NCI-H2227 treated with DMSO at 0.1 percent for 48 hours (cell line): ENCODE measurements around the gene FARP1.

Experiments
- DNase-seq: peaks from one replicate; lab custom pipeline; 2025; lab: John Stamatoyannopoulos, UW

The FARP1 gene

DNA sequence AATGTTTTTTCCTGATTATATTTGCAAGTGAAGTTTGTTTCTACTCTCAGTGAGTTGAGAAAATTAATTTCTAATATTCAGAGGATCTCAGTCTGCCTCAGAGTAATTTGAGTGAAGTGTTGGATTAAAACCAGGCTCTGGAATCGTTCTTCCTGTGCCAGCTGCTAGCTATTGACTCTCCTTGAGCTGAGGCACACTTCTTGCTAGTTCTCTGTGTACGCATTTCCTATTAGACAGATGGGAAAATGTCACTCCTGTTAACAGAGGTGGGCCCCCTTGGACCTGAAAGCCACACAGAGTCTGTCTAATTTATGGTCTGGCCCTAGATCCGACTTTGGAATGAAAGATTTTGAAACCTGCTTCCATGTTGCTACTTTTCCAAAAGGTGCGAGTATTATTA lies 141.8 kb downstream of the FARP1 start:
- no peak for DNase-seq

DNA sequence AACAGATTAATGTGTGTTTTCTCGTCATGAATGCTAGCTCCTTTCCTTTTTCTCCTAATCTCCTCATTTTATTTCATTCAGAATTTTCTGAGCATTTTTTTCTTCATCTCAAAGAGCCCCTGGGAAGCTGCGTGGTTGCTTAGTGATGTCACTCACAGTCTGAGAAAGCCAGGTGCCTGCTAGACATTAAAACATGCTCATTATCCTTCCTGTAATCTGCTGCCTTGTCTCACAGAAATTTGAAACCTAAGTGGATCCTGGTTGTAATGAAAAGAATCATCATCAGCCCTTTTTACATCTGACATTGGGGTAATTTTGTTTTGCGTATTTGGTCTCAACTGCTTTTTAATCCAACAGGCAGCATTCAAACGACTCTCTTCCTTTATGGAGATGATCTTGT lies 142.4 kb downstream of the FARP1 start:
- DNase-seq: no peak

DNA sequence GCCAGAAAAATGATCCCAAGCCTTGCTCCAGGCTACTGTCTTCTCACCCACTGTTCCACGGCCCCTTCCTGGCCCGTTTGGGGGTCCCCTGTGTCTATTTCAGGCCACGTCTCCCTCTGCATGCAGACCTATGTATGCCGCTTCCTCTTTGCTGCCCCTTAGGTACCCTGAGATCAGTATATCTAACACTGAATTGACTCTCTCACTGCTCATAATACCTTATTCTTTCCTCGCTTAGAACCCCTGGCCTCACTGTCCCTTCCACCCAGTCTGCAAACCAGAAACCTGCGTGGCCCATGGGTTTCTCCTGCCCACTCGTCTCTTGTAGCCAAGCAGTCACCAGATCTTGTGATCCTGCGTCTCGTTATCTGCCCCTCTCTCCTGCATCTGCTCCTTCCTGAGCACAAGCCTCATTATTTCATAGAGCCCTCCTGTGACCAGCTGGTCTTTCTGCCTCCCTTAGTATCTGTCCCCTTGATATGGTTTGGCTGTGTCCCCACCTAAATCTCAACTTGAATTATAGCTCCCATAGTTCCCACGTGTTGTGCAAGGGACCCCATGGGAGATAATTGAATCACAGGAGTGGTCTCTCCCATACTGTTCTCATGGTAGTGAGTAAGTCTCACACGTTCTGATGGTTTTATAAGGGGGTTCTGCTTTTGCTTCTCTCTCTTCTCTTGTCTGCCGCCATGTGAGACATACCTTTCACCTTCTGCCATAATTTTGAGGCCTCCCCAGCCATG lies 143.1 kb downstream of the FARP1 start:
- DNase-seq: no peak

DNA sequence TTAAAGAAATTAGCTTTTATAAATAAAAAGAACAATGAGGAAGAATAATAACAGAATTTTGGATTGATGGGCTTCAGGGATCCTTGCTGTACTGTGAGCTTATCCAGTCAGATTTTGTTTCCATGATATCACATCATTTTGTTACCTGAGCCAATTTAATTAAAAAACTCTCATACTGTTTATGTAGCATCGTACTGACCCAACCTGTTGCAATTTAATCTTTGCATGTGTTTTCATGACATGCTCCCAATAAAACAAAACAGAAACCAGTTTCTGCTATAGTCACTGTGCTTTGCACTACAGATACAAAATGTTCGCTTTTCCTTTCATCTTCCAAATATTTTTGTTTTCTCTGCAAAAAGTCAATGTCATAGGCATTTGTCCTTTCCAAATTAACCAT lies 143.9 kb downstream of the FARP1 start:
- DNase-seq: no peak

DNA sequence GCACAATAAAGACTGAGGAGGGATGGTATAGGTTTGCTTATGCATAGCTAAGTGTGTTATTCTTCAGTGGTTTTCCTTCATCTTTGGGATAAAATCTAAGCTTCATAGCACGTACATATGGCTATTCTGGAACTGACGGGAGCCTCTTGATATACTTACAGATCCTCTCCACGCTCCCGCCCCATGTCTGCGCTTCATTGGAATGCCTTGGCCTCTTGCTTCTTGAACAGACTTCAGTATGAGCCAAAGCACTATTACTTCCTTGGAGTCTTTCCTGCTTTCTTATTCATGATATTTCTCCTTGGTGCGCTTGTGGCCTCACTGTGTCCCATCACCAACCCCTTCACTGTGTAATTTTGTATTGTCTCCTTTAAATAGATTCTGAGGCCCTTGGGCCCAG lies 145.3 kb downstream of the FARP1 start:
- DNase-seq: no peak

DNA sequence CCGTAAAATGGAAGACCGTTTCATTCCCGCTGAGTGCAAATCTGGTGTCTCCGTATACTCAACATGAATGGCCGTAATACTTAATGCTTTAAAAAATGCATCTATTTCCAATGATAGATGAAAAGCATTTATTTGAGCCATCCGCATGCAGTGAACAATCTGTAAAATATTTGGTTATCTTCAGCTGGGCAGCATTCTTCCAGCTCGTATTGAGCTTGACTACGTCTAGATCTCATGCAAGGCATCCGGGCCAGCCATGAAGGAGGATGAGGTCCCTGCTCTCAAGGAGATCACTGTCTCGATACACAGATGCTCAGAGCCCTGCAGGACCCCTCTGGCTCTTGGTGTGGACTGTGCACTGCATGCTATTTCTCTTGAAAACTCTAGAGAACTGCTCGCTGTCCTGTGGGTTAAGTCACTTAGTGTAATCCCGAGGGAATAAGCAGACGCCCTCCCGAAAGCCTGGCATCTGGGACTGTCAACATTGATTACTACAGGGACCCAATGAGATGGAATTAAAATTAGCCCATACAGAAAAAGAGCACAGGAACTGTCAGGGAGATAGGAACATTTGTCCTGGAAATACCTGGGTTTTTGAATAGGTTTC lies 146.5 kb downstream of the FARP1 start:
- DNase-seq: no peak

DNA sequence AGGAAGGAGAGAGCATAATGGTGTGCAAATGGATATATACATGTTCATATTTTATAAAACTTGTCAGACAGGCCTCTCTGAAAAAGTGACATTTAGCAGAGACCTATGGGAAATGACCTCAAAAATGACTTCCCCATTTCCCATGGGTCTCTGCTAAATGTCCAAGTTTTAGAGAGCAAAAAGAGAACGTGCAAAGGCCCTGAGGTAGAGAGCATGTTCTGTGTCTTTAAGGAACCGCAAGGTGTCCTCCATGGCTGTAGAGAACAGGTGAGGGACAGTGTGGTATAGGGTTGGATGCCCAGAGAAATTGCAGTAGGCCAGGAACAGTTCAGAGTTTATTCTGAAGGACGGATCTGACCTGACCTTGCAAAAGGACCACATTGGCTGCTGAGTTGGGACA lies 147.4 kb downstream of the FARP1 start:
- no peak for DNase-seq

DNA sequence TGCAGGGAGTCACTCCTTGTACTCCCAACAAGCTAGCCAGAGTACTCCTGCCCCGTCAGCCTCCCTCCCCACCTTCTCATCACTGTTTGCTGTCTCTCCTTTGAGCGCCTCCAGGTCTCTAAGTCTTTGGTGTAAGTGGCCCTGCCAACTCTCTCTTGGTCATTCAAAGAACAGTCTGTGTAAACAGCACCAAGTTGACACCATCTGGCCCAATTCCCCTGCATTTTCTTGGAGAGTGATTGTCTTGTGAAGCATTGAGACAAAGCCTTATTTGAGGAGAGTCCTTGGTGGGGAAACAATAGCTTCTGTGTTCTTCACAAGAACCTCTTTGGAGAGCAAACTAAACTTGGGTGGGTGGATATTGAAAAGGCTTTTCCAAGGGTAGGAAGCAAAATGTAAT lies 148.8 kb downstream of the FARP1 start:
- DNase-seq: no peak

DNA sequence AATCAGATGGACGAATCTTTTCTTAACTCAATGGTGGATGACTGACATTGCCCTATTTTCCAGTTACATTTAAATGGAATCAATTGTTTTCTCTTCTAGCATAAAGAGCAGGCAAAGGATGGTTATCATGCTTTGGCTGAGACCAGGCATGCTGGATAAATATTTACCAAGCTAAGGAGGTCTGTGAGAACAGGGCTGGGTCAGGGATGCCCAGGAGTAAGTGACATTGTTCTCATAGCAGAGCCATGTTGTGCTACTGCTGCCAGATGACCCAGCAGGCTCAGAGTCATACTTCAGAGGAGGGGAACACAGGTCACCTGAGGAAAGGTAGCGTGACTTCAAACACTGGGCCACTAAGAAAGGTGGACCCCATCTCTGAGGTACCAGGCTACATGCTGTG lies 150.2 kb downstream of the FARP1 start:
- no peak for DNase-seq

DNA sequence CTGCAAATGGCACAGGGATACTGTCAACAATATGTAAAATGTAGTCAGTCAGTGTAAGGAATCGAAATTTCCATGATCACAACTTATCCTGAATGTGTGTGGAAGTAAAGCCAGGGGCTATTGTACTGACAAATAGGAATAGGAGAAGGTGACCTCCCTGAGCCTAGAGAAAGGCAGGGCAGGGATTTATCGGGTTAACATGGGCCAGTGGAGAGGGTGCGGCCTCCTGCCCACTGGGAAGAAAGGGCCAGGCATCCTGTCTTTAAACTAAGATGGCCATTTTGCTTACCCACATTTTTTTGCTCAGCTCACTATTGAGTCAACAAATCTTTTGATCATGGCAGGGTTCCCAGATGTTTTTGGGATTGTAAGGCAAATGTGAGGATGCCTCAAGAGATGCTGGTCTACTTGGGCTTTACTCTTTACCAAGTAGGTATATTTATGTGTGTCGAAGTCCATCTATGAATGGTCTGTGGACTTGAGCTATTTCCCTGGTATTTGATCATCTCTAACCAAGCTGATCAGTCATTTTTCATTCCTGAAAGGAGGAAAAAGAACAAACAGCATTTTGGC lies 150.8 kb downstream of the FARP1 start:
- no peak for DNase-seq

DNA sequence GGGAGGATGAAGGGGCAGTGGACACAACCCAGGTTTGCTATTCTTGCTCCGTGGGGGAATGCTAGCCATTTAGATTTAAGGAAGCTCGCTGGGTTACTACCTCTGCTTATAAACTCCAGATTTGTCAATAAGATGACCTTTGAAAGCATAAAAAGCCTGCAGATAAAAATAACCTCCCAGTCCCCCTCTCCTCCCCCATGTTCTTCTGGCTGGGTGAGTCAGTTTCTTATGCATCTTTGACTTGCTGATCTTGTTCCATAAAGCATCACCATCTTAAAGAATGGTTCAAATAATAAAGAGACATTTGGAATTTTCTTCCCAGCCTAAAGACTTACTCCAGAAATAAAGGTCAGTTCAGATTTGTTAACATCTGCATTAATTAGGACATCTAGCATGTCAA lies 152.5 kb downstream of the FARP1 start:
- no peak for DNase-seq

DNA sequence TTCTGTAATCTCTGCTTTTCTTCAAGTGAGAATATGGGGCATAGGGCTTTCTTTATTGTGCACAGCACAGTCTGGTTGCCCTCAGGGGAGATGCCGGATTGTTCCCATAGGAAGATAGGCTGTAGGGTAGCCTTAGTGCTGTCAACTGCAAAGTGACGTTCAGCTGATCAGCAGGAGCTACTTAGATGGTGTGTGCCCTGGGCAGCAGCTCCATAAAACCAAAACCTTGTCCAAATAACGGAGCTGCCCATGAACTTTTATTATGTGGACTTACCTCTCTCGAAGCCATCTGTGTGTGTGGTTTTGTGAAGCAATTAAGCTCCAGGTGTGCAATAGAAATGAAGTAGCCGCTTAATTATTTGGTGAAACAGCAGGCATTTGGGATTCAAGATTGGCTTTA lies 154.2 kb downstream of the FARP1 start:
- no peak for DNase-seq

DNA sequence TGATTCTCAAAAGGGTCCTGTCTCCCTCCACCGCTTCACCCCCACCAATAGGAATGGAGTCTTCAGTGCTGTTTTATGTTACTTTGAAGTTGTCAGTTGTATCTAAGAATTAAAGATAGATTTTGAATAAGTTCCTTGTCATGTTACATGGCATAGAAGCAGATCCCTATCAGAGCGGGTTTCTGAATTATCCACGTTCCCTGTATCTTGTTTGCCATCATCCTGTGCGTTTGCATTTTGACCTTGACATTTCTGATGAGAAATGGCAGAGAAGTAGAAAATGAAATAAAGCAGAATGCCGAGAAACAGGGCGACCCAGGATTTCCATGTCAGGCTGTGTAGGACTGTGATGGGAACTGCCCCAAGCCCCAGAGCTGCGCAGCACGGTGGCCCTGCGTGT lies 154.9 kb downstream of the FARP1 start:
- no peak for DNase-seq

DNA sequence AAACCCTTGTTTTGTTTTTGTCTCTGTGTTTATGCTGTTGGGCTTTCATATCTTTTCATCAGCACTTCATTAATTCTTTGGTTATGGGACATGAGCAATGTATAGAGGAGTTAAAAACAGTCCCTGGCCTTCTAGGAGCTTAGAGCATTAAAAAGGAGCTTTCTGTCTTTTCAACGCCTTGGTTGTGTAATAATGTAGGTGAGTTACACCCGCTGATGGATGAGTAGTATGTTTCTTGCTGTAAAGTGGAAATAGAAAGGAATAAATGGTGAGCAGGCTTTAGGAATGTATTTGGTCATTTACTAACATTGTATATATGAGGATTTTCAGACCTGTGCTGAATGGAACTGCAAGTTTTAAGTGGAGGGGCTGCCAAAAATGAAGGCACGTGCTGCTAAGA lies 155.7 kb downstream of the FARP1 start:
- no peak for DNase-seq

DNA sequence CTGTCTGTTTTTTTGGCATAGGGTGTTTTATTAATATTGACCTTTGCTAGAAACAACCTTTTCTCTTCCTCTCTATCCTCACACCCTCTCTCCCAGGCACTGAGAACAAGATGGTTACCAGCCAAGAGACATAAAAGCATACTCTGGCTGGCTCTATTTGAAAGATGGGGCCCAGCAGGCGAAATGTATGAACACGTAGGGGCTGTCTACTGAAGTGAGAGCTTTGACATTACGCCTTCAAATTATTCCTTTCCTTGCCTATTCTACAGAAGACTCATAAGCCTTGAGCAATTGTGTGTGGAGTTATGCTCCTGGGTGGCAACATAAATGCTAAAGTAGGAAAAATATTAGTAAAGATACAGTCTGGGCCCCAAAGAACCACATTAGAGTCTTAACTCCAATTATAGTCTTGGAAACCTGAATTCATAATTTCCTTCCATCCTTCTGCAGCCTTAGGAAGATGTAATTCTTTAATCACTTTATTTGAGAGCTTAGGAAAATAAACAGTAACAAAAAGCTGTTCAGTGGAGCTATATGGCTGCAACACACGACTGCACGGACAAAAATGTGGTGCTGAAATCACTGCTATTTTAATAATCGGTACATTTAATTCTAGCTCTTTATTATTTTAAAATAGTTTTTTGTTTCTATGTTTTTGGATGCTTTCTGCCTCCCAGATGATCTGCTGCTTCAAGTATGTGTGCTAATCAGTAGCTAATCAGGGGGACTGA lies 156.5 kb downstream of the FARP1 start:
- DNase-seq: no peak

DNA sequence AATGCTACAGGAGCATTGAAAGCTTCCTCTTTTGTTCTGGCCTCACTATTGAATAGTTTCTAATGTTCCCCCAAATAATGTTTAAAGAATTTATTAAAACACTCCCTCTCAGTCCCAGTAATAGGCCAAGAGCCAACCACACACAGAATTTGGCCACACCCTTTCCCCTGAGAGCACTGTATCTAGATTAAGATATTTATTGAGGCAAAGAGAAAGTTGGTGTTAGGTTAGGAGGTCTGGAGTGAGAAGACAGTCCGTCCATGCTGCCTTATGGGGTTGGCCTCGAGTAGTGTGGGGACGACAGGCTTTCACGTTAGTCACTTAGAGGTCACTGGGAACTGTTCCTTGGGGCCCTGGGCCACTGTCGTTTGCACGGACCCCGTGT lies 157.1 kb downstream of the FARP1 start:
- DNase-seq: no peak

DNA sequence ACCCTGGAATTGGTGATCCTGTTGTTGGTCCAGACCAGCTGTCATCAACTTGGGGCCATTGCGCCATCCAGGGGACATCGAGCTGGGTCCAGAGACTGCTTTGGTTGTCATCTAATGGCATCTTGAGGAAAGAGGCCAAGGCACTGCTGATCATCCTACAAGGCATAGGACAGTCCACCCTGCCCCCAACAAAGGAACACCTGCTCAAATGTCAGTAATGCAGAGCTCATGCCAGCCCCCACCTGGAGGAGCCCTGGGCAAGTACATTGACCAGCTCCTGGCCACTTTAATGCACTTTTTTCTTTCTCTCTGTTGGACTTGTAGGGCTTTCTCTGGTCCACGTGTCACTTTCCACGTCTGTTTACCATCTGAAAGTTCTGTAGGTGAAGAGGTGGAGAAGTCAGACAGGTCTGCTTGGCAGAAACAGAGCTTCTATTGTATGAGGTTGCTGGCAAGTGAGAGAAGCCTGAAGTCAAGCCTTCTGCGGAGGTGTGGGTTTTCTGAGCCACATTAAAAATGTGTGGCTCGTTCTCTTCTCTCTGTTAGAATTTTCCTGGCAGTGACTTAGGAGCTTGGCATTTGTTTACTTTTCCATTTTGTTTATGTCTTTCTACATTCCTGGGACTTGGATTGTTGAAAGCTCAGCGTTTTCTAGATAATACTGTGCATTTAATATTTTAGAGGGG lies 158.2 kb downstream of the FARP1 start:
- DNase-seq: no peak

DNA sequence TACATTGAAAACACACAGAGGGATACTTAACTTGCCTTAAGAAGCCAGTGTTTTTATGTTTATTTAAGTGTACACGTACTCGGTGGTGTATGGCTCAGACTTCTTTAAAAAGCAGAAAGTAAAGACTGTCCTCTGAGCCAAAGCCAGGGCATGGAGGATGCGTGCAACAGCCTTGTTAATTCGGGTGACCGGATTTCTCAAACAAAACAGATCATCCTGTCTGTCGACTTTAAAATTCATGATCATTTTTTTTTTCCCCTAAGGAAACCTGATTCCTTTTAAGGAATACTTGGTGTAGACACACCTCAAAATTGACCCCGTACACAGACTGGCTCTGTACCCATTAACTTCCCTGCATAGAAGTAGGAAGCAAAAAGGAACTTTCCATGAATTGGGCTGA lies 158.8 kb downstream of the FARP1 start:
- no peak for DNase-seq

DNA sequence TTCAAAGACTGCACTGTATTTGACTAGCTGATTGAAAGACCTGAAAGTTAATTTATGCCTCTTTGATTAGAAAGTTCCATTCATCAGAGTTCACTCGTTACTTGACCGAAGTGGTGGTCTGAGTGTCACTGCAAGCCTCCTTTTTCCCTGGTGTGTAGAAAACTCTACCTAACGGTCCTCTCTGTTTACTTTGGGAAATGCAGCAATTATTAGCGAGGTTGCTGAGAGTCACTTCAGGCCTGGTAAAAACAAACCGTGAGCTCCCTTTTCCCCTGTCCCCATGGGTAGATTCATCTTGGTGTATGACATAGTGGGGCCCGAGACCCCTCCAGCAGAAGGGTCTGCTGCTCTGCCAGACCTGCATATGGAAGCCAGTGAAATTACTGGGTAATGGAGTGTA lies 161.0 kb downstream of the FARP1 start:
- no peak for DNase-seq

DNA sequence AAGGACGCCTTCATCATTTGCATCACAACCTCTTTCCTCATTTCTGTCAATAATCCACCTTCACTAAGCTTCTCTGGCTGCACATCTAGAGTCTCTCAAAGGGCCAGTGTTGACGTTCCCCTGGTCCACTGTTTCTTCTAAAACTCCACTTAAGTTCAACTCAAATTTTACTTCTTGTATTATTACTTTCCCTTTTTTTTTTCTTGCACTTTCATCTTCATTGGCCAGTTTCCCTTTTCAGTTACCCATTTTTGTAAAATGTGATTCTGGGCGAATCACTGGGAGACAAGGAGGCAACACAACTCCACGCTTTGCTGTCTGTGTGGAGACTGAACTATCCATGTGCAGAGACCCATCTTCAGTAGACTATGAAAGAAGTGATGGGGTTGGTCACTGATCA lies 162.8 kb downstream of the FARP1 start:
- no peak for DNase-seq

DNA sequence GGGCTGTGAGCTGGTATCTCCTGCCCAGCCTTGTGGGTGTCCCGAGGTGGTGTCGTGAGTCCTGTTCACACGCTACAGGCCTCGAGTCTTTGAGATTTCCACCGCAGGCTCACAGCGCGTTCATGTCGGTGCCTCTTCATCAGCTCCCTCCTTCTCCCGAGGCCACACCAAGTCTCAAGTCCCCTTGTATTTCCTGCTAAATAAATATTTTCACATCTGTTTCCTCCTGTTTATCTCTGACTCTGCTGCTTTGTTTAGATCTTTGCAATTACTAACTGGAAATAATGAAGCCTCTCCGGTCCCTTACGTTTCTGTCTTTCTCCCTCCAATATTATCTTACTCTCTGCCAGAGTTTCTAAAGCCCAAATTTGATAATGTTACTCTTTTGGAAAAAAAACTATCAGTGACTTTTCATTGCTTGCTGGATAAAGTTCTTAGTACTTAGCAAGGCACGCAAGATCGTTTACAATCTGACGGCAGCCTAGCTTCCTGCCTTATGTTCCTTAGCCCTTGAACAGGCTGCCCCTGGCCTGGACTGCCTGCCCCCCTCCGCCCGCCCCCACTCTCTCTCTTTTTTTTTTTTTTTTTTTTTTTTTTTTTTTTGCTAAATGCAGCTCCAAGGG lies 164.7 kb downstream of the FARP1 start:
- DNase-seq: no peak
